ENCODE data around the gene CXCR6.

Gene CXCR6

DNA sequence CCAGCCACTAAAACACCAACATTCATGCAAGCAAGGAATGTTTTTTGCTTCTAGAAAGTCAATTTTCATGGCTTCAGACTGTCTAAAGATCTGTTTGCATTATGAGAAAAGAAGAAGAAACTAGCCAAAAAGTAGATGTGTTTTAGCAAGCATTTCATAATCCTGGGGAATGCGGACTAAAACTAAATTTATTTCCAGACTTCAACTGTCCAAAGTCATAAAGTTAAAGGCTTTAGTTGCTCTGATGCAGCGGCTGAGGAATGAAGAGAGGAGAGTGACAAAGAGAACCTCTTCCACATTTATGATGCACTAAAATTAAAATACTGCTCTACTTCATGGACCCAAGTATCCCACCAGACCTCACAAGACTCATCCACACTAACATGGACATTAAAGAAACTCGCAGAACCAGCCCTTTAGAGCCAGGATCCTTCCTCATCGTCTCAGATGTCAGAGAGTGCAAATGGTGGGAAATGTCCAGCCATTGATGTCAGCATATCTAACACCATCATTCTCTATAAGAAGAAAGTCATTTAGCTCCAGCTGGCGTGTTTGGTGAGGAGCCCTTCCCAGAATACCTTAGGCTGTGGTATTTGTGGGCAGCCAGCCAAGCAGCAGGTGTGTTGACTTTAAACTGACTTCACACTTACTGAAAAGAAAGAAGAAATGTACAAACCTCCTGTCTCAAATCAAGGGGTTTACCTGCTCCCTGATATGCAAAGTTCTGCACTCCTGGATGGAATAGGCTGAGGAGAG is 34.9 kb downstream of the CXCR6 start:
- Histone ChIP-seq H3K9me3 (ENCODE audit: insufficient read depth, low read length) (no peaks in the 10 kb centered on the region), H4K20me1 (ENCODE audit: insufficient read depth, low read length) (no peaks in the 10 kb centered on the region), H3K4me2 (ENCODE audit: low read length) (no peak overlapping the region), H3K36me3 (replicated peaks; ENCODE audit: low read depth, low read length) (peaks cover 84% of the 10 kb centered on the region), H3K4me1 (ENCODE audit: low read length) (peaks cover 43% of the 10 kb centered on the region), H3K79me2 (ENCODE audit: low read length) (no peaks in the 10 kb centered on the region), H3K4me3 (ENCODE audit: low read length) (no peak overlapping the region), H2AFZ (ENCODE audit: low read depth, low read length) (no peak overlapping the region), H3K27me3 (ENCODE audit: low read depth, low read length) (no peaks in the 10 kb centered on the region), H3K27ac (ENCODE audit: low read length) (no peak overlapping the region), H3K9ac (ENCODE audit: low read length) (no peak overlapping the region)
- TF ChIP-seq CTCF (IDR thresholded peaks at IDR 0.05; ENCODE audit: low read depth, low read length) = no peak
- TF ChIP-seq EZH2phosphoT487 (IDR thresholded peaks at IDR 0.05; ENCODE audit: low read depth) = no peak

- no peak overlapping the region for H2AFZ ChIP-seq (ENCODE audit: low read depth, low read length)
- H3K9me3 ChIP-seq (ENCODE audit: insufficient read depth, low read length) = no peaks in the 10 kb centered on the region
- H3K27me3 ChIP-seq (ENCODE audit: low read depth, low read length) = no peaks in the 10 kb centered on the region
- H3K36me3 ChIP-seq (replicated peaks; ENCODE audit: low read depth, low read length) = peaks cover 87% of the 10 kb centered on the region
- no peaks in the 10 kb centered on the region for H4K20me1 ChIP-seq (ENCODE audit: insufficient read depth, low read length)
- H3K4me2 ChIP-seq (ENCODE audit: low read length) = peak overlapping the region; percentile 28; the same call in 1 of the 2 replicates
- peaks cover 31% of the 10 kb centered on the region for H3K4me1 ChIP-seq (ENCODE audit: low read length)
- no peak overlapping the region for H3K4me3 ChIP-seq (ENCODE audit: low read length)
- TF ChIP-seq CTCF (IDR thresholded peaks at IDR 0.05; ENCODE audit: low read depth, low read length) = no peak
- TF ChIP-seq EZH2phosphoT487 (IDR thresholded peaks at IDR 0.05; ENCODE audit: low read depth) = no peak
- H3K79me2 ChIP-seq (ENCODE audit: low read length) = no peaks in the 10 kb centered on the region
- H3K9ac ChIP-seq (ENCODE audit: low read length) = no peak overlapping the region
- H3K27ac ChIP-seq (ENCODE audit: low read length) = no peak overlapping the region
Measured at GRCh38 chr3:45979378-45979777, 36.1 kb downstream of the CXCR6 start.

- peaks cover 78% of the 10 kb centered on the region for H3K36me3 ChIP-seq (replicated peaks; ENCODE audit: low read depth, low read length)
- no peak overlapping the region for H3K27ac ChIP-seq (ENCODE audit: low read length)
- no peaks in the 10 kb centered on the region for H3K79me2 ChIP-seq (ENCODE audit: low read length)
- H3K4me2 ChIP-seq (ENCODE audit: low read length) = peak overlapping the region; percentile 22; the same call in 1 of the 2 replicates
- H3K27me3 ChIP-seq (ENCODE audit: low read depth, low read length) = no peaks in the 10 kb centered on the region
- no peak overlapping the region for H3K4me3 ChIP-seq (ENCODE audit: low read length)
- H3K9me3 ChIP-seq (ENCODE audit: insufficient read depth, low read length) = no peaks in the 10 kb centered on the region
- H3K4me1 ChIP-seq (ENCODE audit: low read length) = peaks cover 26% of the 10 kb centered on the region
- H3K9ac ChIP-seq (ENCODE audit: low read length) = no peak overlapping the region
- no peak overlapping the region for H2AFZ ChIP-seq (ENCODE audit: low read depth, low read length)
- TF ChIP-seq CTCF (IDR thresholded peaks at IDR 0.05; ENCODE audit: low read depth, low read length) (no peak), EZH2phosphoT487 (IDR thresholded peaks at IDR 0.05; ENCODE audit: low read depth) (no peak)
- peaks cover 7% of the 10 kb centered on the region for H4K20me1 ChIP-seq (ENCODE audit: insufficient read depth, low read length)
Measured at GRCh38 chr3:45980229-45980813, 37.1 kb downstream of the CXCR6 start.

- H3K4me3 ChIP-seq (ENCODE audit: low read length) = no peak overlapping the region
- peaks cover 73% of the 10 kb centered on the region for H3K36me3 ChIP-seq (replicated peaks; ENCODE audit: low read depth, low read length)
- TF ChIP-seq EZH2phosphoT487 (IDR thresholded peaks at IDR 0.05; ENCODE audit: low read depth) (no peak), CTCF (IDR thresholded peaks at IDR 0.05; ENCODE audit: low read depth, low read length) (no peak)
- no peaks in the 10 kb centered on the region for H3K9me3 ChIP-seq (ENCODE audit: insufficient read depth, low read length)
- no peaks in the 10 kb centered on the region for H3K27me3 ChIP-seq (ENCODE audit: low read depth, low read length)
- H3K4me1 ChIP-seq (ENCODE audit: low read length) = peaks cover 26% of the 10 kb centered on the region
- peaks cover 12% of the 10 kb centered on the region for H4K20me1 ChIP-seq (ENCODE audit: insufficient read depth, low read length)
- H3K4me2 ChIP-seq (ENCODE audit: low read length) = 0 out of 2 replicates have a peak overlapping the region, but pooled peaks have one; percentile 22
- H3K9ac ChIP-seq (ENCODE audit: low read length) = no peak overlapping the region
- H2AFZ ChIP-seq (ENCODE audit: low read depth, low read length) = no peak overlapping the region
- peaks cover under 1% of the 10 kb centered on the region; the same call in 1 of the 2 replicates for H3K79me2 ChIP-seq (ENCODE audit: low read length)
- no peak overlapping the region for H3K27ac ChIP-seq (ENCODE audit: low read length)
Measured at GRCh38 chr3:45980819-45981218, 37.6 kb downstream of the CXCR6 start.

Measured in OCI-LY3 (cell line).